ENCODE results near the gene CCDC38.

- TF ChIP-seq CTCF (conservative IDR thresholded peaks at IDR 0.05; ENCODE audit: low read depth, low read length) (no peak), EZH2 (IDR thresholded peaks at IDR 0.05; ENCODE audit: borderline replicate concordance, low read depth, low read length, poor library complexity, severe bottlenecking) (no peak)
Measured at GRCh38 chr12:95862038-95862437, 80.4 kb downstream of the CCDC38 start.
